NCI-H345 (cell line): ENCODE data around the gene WDR48.

Source experiments
- DNase-seq: peaks from one replicate; lab custom pipeline; 2025; lab: John Stamatoyannopoulos, UW

The WDR48 gene

GRCh38 chr3:39102504-39103323 lies 50.9 kb downstream of the WDR48 start:
- DNase-seq, result no peak

GRCh38 chr3:39103324-39103693 lies 51.5 kb downstream of the WDR48 start:
- DNase-seq, result no peak

GRCh38 chr3:39103791-39104552 lies 52.2 kb downstream of the WDR48 start:
- no peak for DNase-seq

- no peak for DNase-seq
Observed at GRCh38 chr3:39104961-39105686, 53.3 kb downstream of the WDR48 start.

- DNase-seq, result no peak
Observed at GRCh38 chr3:39105687-39106063, 53.9 kb downstream of the WDR48 start.

- DNase-seq, result no peak
Observed at GRCh38 chr3:39106281-39106811, 54.5 kb downstream of the WDR48 start.

GRCh38 chr3:39106851-39107387 lies 55.1 kb downstream of the WDR48 start:
- no peak for DNase-seq

- peak; percentile 75 for DNase-seq
Observed at GRCh38 chr3:39107388-39108199, 55.8 kb downstream of the WDR48 start, which contains the start of the genes GORASP1 and TTC21A. TSS of gene GORASP1 (minus strand) at chr3:39107627. CDS start at chr3:39107541, 86 bp downstream. TSS of gene TTC21A (plus strand) at chr3:39107680. CDS start at chr3:39107838, 158 bp downstream.

- DNase-seq, result no peak
Observed at GRCh38 chr3:39108200-39108710, 56.4 kb downstream of the WDR48 start.

- DNase-seq, result no peak
Observed at GRCh38 chr3:39109086-39109485, 57.3 kb downstream of the WDR48 start.

GRCh38 chr3:39110041-39110639 lies 58.3 kb downstream of the WDR48 start:
- DNase-seq, result no peak

- DNase-seq, result no peak
Observed at GRCh38 chr3:39112113-39112512, 60.3 kb downstream of the WDR48 start.

GRCh38 chr3:39112535-39112934 lies 60.7 kb downstream of the WDR48 start:
- no peak for DNase-seq

- DNase-seq, result no peak
Observed at GRCh38 chr3:39113291-39113690, 61.5 kb downstream of the WDR48 start.

- no peak for DNase-seq
Observed at GRCh38 chr3:39114456-39114855, 62.6 kb downstream of the WDR48 start.

GRCh38 chr3:39115870-39116269 lies 64.1 kb downstream of the WDR48 start:
- no peak for DNase-seq

- DNase-seq, result no peak
Observed at GRCh38 chr3:39118079-39118478, 66.3 kb downstream of the WDR48 start.

GRCh38 chr3:39118931-39119660 lies 67.3 kb downstream of the WDR48 start:
- no peak for DNase-seq

GRCh38 chr3:39121621-39122020 lies 69.8 kb downstream of the WDR48 start:
- DNase-seq, result no peak

- no peak for DNase-seq
Observed at GRCh38 chr3:39122813-39123212, 71.0 kb downstream of the WDR48 start.
